Measurements from ENCODE around the gene MAP3K7CL.
A peak's percentile ranks its signal among the peaks of the same experiment; 100 is the strongest.

The MAP3K7CL gene

DNA sequence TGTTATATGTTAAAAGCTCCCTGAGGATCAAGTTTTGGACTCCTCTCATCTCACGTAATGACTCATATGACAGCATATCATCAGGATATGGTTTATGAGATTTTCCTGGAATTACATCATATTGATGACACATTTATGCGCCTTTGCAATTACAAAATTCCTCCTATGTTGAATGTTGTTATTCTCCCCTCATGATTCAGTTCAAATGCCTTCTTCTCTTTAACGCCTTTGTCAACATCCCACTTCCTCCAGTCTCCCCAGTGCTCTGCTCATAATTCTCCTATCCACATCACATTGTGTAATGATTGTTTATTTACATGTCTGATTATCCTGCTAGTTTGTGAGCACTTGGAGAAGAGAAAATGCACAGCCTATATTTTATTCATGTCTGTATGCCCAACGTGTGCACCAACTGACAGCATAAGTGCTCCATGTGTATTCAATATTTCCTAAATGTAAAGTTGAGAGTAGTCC lies 87.4 kb downstream of the MAP3K7CL start:
- in situ Hi-C loops (cut with HindIII; ENCODE audit: low pct_ligation_motif_present, low sequenced_read_pairs), result no loop called here
- peak overlapping the region; percentile 94 for H3K27ac ChIP-seq
- peak; percentile 93 for DNase-seq

DNA sequence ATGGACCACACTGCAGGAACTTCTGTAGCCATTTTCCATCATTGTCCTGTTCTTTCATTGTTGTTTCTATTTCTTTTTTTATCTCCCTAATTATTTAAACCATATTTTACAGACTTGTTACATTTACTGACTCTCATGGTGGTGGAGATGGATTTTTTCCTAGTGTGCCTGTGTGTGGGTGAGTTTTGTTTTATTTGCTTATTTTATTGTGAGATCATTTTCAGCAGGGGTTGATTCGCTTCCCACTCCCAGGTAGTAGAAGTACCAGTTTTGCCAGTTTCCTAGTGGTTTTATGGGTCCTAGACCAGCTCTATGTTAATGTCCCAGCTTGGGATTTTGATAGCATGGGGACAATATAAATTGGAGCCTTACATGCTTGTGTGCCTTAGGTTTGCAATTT lies 88.3 kb downstream of the MAP3K7CL start:
- Histone ChIP-seq H3K27ac (peak overlapping the region; percentile 94), H3K36me3 (replicated peaks) (no peaks in the 10 kb centered on the region), H3K27me3 (replicated peaks) (no peaks in the 10 kb centered on the region), H3K4me3 (ENCODE audit: low read depth, low read length) (no peak overlapping the region)
- in situ Hi-C loops (cut with HindIII; ENCODE audit: low pct_ligation_motif_present, low sequenced_read_pairs), result no loop called here
- DNase-seq, result no peak
- TF ChIP-seq, protein P1, sequence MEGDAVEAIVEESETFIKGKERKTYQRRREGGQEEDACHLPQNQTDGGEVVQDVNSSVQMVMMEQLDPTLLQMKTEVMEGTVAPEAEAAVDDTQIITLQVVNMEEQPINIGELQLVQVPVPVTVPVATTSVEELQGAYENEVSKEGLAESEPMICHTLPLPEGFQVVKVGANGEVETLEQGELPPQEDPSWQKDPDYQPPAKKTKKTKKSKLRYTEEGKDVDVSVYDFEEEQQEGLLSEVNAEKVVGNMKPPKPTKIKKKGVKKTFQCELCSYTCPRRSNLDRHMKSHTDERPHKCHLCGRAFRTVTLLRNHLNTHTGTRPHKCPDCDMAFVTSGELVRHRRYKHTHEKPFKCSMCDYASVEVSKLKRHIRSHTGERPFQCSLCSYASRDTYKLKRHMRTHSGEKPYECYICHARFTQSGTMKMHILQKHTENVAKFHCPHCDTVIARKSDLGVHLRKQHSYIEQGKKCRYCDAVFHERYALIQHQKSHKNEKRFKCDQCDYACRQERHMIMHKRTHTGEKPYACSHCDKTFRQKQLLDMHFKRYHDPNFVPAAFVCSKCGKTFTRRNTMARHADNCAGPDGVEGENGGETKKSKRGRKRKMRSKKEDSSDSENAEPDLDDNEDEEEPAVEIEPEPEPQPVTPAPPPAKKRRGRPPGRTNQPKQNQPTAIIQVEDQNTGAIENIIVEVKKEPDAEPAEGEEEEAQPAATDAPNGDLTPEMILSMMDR (IDR thresholded peaks at IDR 0.05; ENCODE audit: low read depth, low read length, missing control alignments), result no peak

More for the DNA sequence above, 87.4 kb downstream of the MAP3K7CL start:
- Histone ChIP-seq H3K36me3 (replicated peaks) (no peaks in the 10 kb centered on the region), H3K27me3 (replicated peaks) (no peaks in the 10 kb centered on the region), H3K4me3 (ENCODE audit: low read depth, low read length) (no peak overlapping the region)
- TF ChIP-seq, protein P1 (IDR thresholded peaks at IDR 0.05; ENCODE audit: low read depth, low read length, missing control alignments), result no peak

DNA sequence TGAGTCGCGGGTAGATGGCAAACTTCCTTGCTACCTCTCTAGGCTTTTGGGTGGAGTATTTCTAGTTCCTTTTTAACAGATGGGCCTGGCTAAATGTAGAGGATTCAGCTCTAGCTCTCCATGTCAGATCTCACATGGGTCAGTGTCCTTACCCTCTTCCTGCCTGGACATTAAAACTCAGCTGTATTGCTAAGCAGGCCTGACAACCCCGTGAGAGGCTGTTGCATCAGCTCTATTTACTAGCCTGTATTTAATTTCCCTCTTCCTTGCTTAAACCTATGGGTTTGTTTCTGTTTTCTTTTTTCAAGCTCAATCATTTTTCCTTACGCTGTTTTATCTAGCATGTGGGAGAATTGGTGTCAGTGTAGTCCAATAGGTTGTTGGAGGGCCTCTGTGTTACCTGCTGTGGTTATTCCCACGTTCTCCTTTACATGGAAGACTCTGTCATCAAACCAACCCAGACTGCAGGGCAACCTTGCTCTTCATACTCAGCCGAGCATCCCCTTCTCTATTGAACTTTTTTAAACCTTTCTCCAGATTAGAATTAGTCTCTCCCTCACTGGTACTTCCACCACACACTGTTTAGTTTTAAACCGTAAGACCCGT lies 88.8 kb downstream of the MAP3K7CL start:
- TF ChIP-seq, protein P1 (IDR thresholded peaks at IDR 0.05; ENCODE audit: low read depth, low read length, missing control alignments), result no peak
- DNase-seq, result no peak
- H3K4me3 ChIP-seq (ENCODE audit: low read depth, low read length), result no peak overlapping the region
- H3K36me3 ChIP-seq (replicated peaks), result no peaks in the 10 kb centered on the region
- H3K27ac ChIP-seq, result peak overlapping the region; percentile 94
- in situ Hi-C loops (cut with HindIII; ENCODE audit: low pct_ligation_motif_present, low sequenced_read_pairs), result no loop called here
- no peaks in the 10 kb centered on the region for H3K27me3 ChIP-seq (replicated peaks)

DNA sequence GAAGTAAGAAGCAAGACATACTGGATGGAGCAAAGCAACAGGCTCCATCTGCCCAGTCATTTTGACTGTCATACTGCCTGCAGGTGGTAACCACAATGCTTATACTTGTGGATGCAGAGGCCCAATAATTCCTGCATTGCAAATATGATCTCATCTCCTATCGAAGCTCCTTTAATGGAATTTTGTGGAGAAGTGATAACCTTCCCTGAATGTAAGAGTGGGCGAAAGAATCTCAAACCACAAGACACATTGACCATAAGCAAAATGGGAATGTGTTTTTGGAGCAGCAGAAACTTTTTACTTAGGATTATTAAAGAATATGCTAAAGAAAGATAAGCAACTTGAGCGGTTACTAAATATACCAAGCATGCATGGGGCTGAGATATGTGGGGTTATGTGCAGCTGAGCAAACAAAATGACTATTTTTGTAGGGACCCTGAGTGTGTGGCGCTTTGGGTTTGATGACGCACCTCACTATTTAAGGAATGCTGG lies 90.9 kb downstream of the MAP3K7CL start:
- DNase-seq, result peak; percentile 97
- H3K27ac ChIP-seq, result peak overlapping the region; percentile 92
- no peaks in the 10 kb centered on the region for H3K27me3 ChIP-seq (replicated peaks)
- in situ Hi-C loops (cut with HindIII; ENCODE audit: low pct_ligation_motif_present, low sequenced_read_pairs), result no loop called here
- no peak overlapping the region for H3K4me3 ChIP-seq (ENCODE audit: low read depth, low read length)
- H3K36me3 ChIP-seq (replicated peaks), result no peaks in the 10 kb centered on the region
- TF ChIP-seq, protein P1 (IDR thresholded peaks at IDR 0.05; ENCODE audit: low read depth, low read length, missing control alignments), result no peak

DNA sequence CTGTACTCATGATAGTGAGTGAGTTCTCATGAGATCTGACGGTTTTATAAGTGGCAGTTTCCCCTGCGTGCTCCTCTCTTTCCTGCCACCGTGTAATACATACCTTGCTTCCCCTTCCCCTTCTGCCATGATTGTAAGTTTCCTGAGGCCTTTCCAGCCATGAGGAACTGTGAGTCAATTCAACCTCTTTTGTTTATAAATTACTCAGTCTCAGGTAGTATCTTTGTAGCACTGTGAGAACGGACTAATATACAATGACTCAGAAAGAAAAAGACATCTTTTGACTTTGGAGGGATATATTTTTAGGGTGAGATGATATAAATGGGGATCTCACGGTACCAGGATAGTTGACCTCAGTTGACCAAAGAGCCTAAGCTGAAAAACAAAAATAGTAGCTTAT lies 93.6 kb downstream of the MAP3K7CL start:
- H3K4me3 ChIP-seq (ENCODE audit: low read depth, low read length), result no peak overlapping the region
- H3K36me3 ChIP-seq (replicated peaks), result no peaks in the 10 kb centered on the region
- no peaks in the 10 kb centered on the region for H3K27me3 ChIP-seq (replicated peaks)
- no peak for DNase-seq
- in situ Hi-C loops (cut with HindIII; ENCODE audit: low pct_ligation_motif_present, low sequenced_read_pairs), result no loop called here
- TF ChIP-seq, protein P1 (IDR thresholded peaks at IDR 0.05; ENCODE audit: low read depth, low read length, missing control alignments), result no peak
- no peak overlapping the region for H3K27ac ChIP-seq

Measured in brain microvascular endothelial cell (primary cell).